GM19452 (cell line): ENCODE measurements around the gene KRTAP4-1.
"Not testable (repeated sequence)": the region's sequence is repeated elsewhere in the genome, so short reads cannot be mapped to it uniquely, and the experiment has no call there.

ENCODE experiments used
- ATAC-seq: cut with Tn5 transposase; IDR thresholded peaks from one replicate; pipeline ENCODE4 v1.9.1; 2021; ENCODE audit not compliant: unreplicated experiment

KRTAP4-1 gene

GRCh38 chr17:41176744-41177387 lies 7.8 kb downstream of the KRTAP4-1 start:
- ATAC-seq: no peak

GRCh38 chr17:41171886-41172285 lies 12.8 kb downstream of the KRTAP4-1 start:
- ATAC-seq: no peak

- no peak for ATAC-seq
Measured at GRCh38 chr17:41168121-41168520, 16.6 kb downstream of the KRTAP4-1 start, which contains the start of gene KRTAP4-3. KRTAP4-3 (minus strand) TSS chr17:41168221; CDS start chr17:41168172, 49 bp downstream.

GRCh38 chr17:41167561-41167960 lies 17.1 kb downstream of the KRTAP4-1 start:
- no peak for ATAC-seq

DNA sequence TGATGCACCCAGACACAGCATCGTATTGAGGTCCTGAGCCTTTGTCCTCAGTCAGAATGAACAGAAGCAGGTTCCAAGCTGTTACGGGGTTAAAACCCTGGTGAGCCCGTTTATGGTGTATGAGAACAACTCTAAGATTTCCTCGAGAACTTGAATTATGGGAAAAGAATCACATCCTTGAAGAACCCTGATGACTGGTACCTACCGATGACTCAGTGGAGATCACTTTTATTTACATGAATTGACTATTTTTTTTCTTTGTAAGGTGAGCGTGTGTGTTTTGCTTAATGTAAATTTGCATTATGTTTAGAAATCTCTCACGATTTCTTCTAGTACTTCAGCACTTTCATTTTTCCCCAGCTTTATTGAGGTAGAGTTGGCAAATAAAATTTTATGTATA lies 20.9 kb downstream of the KRTAP4-1 start:
- no peak for ATAC-seq

DNA sequence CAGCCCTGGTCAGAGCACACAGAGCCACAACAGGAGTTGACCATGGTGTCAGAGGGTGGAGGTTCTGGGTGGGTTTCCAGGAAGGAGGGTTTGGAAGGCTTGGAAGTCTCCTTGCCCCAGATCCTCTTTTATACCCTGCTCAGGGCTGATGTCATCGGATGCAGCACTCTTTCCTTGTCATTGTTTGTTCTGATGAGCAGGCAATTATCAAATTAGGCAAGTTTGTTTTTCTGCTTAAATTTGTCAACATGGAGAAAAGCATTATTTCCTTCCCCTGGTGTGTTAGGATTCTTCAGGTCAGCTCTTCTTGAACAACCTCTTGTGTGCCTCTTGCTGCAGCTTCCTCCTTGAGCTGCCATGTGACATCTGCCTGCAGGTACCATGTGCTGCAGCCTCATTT lies 24.1 kb downstream of the KRTAP4-1 start, which contains the start of gene KRTAP4-4:
TSS of gene KRTAP4-4 (minus strand) at position 101 of the 400 bp plus-strand sequence. CDS start at position 44, 57 bp downstream.
- ATAC-seq: no peak

GRCh38 chr17:41160190-41160589 lies 24.5 kb downstream of the KRTAP4-1 start:
- not testable (repeated sequence) for ATAC-seq

- no peak for ATAC-seq
Measured at GRCh38 chr17:41153856-41154255, 30.9 kb downstream of the KRTAP4-1 start.

DNA sequence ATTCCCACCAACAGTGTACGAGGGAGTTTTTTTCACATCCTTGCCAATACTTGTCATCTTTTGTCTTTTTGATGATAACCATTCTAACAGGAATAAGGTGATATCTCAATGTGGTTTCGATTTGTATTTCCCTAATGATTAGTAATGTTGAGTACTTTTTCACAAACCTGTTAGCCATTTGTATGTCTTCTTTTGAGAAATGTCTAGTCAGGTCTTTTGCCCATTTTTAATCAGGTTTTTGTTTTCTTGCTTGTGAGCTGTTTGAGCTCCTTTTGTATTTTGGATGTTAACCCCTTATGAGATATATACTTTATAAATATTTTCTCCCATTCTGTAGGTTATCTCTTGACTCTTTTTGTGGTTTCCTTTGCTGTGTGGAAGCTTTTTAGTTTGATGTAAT lies 33.2 kb downstream of the KRTAP4-1 start:
- ATAC-seq: no peak

DNA sequence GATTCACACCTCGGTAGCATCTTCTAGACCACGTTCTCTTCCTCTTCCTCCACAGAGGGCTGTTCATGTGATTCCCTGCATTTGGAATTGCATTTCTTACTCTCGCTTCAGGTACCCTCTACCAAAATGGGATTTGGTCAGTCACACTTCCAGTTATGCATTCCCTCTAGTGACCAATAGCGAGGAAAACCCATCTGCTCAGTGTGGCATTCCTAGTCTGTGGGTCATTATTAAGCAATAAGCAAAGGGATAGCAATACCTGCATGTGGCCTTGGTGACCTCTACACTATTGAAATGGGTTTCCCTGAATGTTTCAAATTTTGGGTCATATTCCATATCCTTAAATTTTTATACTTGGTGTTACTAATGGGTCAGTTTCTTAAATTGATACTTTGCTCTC lies 34.7 kb downstream of the KRTAP4-1 start:
- ATAC-seq: no peak

DNA sequence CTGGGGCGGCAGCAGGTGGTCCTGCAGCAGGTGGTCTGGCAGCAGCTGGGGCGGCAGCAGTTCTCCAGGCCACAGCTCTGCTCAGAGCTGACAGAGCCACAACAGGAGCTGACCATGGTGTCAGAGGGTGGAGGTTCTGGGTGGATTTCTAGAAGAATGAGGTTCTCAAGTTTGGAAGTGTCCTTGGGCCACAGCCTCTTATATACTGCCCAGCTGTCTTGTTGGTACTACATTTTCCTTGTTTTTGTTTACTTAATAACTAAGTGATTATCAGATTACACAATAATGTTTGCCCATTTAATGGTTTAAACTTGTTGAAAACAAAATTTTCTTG lies 35.1 kb downstream of the KRTAP4-1 start, which contains the start of gene KRTAP4-5:
TSS of gene KRTAP4-5 (minus strand) at position 174 of the 334 bp plus-strand sequence. CDS start at position 116, 58 bp downstream.
- ATAC-seq: no peak

DNA sequence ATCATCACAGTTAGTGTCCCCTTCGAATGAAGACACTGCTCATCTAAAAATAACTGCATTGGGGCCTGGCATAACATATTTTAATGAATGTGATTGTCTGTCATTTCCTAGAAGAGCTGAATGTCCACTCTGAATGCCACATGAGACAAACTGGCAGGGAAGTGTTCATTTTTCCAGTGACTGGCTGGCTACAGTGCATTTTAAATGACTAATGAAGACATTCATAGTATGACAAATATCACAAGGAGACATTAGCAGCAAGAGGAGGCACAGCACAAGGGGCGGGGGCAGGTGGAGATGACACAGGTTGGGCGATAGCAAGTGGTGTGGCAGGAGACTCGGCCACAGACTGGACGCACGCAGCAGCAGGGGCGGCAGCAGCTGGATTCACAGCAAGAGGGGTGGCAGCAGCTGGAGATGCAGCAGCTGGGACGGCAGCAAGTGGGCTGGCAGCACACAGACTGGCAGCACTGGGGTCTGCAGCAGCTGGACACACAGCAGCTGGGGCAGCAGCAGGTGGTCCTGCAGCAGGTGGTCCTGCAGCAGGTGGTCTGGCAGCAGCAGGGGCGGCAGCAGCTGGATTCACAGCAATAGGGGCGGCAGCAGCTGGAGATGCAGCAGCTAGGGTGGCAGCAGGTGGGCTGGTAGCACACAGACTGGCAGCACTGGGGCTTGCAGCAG lies 35.6 kb downstream of the KRTAP4-1 start:
- not testable (repeated sequence) for ATAC-seq

DNA sequence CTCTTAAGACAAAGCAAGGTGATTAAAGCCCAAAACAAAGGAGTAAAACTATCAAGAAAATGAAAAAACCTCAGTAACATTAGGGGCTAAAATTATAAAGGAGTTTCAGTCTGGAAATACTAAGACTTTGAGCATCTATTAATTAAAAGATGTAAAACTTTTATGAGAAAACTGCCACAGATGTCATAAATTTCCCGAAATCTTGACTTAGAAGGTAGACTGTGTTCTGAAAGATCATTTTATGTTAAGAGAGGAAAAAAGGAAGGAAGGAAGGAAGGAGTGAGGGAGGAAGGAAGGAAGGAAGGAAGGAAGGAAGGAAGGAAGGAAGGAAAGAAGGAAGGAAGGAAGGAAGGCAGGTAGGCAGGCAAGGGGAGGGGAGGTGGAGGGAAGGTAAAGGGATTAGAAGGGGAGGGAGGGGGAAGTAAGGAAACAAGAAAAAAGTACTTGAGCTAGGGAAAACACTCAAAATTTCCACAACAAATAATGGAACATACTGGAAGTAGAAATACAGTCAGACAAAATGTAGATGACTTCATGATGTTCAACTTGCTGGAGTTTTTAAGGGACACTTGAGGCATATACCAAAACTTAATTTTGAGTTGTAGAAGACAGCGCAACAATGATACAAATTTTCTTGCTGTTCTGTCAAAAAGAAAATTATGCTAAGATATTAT lies 37.0 kb downstream of the KRTAP4-1 start:
- no peak for ATAC-seq

GRCh38 chr17:41145261-41145660 lies 39.5 kb downstream of the KRTAP4-1 start:
- ATAC-seq: no peak

DNA sequence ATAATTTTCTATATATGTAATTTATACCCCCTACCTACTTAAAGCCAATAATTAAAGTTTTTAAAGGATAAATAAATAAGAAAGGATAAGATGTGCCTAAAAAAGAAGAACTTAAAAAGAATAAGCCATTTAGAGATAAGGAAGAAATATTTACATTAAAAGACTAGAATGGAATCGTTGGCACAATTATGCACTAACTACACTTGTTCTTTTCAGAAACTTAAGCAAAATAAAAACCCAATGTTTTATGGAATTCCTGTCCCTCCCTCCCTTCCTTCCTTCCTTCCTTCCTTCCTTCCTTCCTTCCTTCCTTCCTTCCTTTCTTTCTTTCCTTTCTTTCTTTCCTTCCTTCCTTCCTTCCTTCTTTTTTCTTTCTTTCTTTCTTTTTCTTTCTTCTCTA lies 39.9 kb downstream of the KRTAP4-1 start:
- ATAC-seq: no peak

GRCh38 chr17:41141361-41141760 lies 43.4 kb downstream of the KRTAP4-1 start:
- no peak for ATAC-seq

- no peak for ATAC-seq
Measured at GRCh38 chr17:41140360-41141131, 44.2 kb downstream of the KRTAP4-1 start, which contains the start of gene KRTAP4-6. KRTAP4-6 (minus strand) TSS chr17:41140544; CDS start chr17:41140487, 57 bp downstream.

DNA sequence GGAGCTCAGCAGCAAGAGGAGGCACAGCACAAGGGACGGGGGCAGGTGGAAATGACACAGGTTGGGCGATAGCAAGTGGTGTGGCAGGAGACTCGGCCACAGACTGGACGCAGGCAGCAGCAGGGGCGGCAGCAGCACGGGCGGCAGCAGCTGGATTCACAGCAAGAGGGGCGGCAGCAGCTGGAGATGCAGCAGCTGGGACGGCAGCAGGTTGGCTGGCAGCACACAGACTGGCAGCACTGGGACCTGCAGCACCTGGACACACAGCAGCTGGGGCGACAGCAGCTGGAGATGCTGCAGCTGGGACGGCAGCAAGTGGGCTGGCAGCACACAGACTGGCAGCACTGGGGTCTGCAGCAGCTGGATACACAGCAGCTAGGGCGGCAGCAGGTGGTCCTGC lies 44.8 kb downstream of the KRTAP4-1 start:
- not testable (repeated sequence) for ATAC-seq
